ENCODE measurements around the gene MUCL3.
"Not testable (repeated sequence)": the region's sequence is repeated elsewhere in the genome, so short reads cannot be mapped to it uniquely, and the experiment has no call there.

Gene MUCL3

DNA sequence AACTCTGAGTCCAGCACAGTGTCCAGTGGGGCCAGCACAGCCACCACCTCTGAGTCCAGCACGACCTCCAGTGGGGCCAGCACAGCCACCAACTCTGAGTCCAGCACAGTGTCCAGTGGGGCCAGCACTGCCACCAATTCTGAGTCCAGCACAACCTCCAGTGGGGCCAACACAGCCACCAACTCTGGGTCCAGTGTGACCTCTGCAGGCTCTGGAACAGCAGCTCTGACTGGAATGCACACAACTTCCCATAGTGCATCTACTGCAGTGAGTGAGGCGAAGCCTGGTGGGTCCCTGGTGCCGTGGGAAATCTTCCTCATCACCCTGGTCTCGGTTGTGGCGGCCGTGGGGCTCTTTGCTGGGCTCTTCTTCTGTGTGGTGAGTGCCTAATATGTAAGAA, 46.5 kb downstream of the MUCL3 start:
- H3K27me3 ChIP-seq (ENCODE audit: control insufficient read depth, insufficient read depth, low read length) = no peaks in the 10 kb centered on the region
- H3K36me3 ChIP-seq (ENCODE audit: control insufficient read depth, insufficient read depth, low read length) = no peaks in the 10 kb centered on the region
- peaks cover 8% of the 10 kb centered on the region; the same call in 1 of the 2 replicates for H3K4me1 ChIP-seq (ENCODE audit: control insufficient read depth, insufficient read depth, low read length)
- H3K27ac ChIP-seq (ENCODE audit: low read depth, low read length) = no peak overlapping the region
- no peak overlapping the region for H3K4me3 ChIP-seq (ENCODE audit: low read depth, low read length)
- no peak overlapping the region for H3K9ac ChIP-seq (ENCODE audit: low read length)
- no peaks in the 10 kb centered on the region for H3K9me3 ChIP-seq (ENCODE audit: control insufficient read depth, insufficient read depth, low read depth, low read length)

DNA sequence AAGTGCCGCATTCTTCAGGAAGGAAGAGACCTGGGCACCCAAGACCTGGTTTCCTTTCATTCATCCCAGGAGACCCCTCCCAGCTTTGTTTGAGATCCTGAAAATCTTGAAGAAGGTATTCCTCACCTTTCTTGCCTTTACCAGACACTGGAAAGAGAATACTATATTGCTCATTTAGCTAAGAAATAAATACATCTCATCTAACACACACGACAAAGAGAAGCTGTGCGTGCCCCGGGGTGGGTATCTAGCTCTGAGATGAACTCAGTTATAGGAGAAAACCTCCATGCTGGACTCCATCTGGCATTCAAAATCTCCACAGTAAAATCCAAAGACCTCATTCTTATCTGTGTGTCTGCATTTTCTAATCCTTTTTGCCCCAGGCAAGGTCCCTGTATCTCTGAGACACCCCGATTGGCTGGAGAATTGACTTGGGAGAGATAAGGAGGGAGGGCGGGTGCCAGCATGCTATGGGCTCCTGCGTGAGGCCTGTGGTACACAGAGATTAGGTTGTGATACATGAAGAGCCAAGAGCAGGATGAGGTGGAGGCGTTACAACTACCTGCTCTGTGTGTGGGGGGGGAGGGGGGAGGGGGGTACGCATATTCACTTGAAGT, 47.5 kb downstream of the MUCL3 start:
- Histone ChIP-seq H3K27ac (ENCODE audit: low read depth, low read length) (no peak overlapping the region), H3K4me3 (ENCODE audit: low read depth, low read length) (no peak overlapping the region), H3K36me3 (ENCODE audit: control insufficient read depth, insufficient read depth, low read length) (no peaks in the 10 kb centered on the region), H3K9me3 (ENCODE audit: control insufficient read depth, insufficient read depth, low read depth, low read length) (no peaks in the 10 kb centered on the region), H3K9ac (ENCODE audit: low read length) (no peak overlapping the region), H3K27me3 (ENCODE audit: control insufficient read depth, insufficient read depth, low read length) (no peaks in the 10 kb centered on the region), H3K4me1 (ENCODE audit: control insufficient read depth, insufficient read depth, low read length) (peaks cover 4% of the 10 kb centered on the region; the same call in 1 of the 2 replicates)

DNA sequence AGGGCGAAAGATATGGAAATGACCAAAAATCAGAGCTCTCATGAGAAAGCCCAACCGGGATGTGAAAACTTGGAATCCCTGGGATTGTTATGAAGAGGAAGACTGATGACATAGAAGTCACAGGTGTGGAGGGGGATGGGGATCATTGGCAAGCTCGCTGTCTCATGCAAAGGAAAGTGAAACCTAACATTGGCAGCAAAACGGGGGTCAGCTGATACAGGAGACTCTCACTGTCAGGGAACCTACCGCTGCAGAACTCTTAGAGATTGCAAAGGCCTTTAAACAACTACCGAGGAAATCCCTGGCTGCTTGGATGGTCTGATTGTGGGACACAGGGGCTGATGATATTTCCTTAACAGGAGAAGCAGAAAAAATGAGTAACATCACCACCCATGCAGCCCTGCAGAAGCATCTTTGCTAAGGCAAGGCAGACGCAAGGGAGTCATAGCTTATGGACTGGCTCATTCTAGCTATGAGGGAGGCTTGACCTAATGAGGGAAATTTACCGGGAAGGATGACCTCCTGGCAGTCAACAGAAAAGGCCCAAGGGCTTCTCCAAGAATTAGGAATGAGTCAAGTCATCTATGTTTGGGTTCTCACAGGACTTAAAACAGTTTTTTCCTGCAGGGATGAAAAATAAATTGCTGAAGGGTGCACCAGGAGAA, 49.8 kb downstream of the MUCL3 start:
- Histone ChIP-seq H3K4me3 (ENCODE audit: low read depth, low read length) (no peak overlapping the region), H3K27me3 (ENCODE audit: control insufficient read depth, insufficient read depth, low read length) (no peaks in the 10 kb centered on the region), H3K36me3 (ENCODE audit: control insufficient read depth, insufficient read depth, low read length) (no peaks in the 10 kb centered on the region), H3K4me1 (ENCODE audit: control insufficient read depth, insufficient read depth, low read length) (peaks cover 4% of the 10 kb centered on the region; the same call in 1 of the 2 replicates), H3K27ac (ENCODE audit: low read depth, low read length) (no peak overlapping the region), H3K9me3 (ENCODE audit: control insufficient read depth, insufficient read depth, low read depth, low read length) (peaks cover 8% of the 10 kb centered on the region), H3K9ac (ENCODE audit: low read length) (no peak overlapping the region)

DNA sequence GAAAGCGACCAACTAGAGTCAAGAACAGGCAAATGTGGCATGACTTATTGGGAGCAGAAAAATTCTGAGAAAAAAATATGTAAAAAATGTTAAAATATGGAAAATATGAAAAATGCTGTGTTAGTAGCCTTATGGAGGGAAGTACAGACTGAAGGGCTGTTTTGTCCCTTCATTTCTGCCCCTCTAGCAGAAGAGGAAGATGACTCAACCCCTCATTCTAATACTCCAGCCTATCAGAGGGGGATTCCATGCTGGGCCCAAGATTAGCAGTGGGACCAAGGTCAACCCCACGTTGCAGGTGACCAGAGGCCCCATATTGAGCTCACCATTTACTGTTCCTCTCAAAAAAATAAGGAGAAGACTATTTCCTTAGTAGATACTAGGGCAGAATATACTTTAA, 51.1 kb downstream of the MUCL3 start:
- Histone ChIP-seq H3K4me1 (ENCODE audit: control insufficient read depth, insufficient read depth, low read length) (peaks cover 4% of the 10 kb centered on the region; the same call in 1 of the 2 replicates), H3K9me3 (ENCODE audit: control insufficient read depth, insufficient read depth, low read depth, low read length) (peaks cover 8% of the 10 kb centered on the region), H3K9ac (ENCODE audit: low read length) (no peak overlapping the region)

DNA sequence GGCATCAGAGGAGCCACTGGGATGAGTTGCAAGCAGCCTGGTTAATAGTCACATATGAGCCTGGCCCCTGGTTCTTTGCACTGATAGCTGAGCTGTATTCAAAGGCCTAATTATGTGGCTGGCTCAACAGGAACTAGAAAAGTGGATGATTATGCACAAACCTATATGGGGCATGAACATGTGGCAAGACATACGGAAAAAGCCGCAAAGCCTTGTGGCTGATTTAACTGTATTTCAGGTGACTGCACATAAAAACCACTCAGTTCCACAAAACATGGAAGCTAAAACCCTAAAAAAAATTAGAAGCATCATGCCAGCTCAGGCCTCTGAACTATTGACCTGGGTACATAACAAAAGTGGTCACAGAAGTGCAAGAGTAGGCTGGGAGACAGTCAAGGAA, 56.5 kb downstream of the MUCL3 start:
- Histone ChIP-seq H3K9ac (ENCODE audit: low read length) (no peak overlapping the region), H3K27ac (ENCODE audit: low read depth, low read length) (no peak overlapping the region), H3K36me3 (ENCODE audit: control insufficient read depth, insufficient read depth, low read length) (no peaks in the 10 kb centered on the region), H3K4me3 (ENCODE audit: low read depth, low read length) (no peak overlapping the region), H3K9me3 (ENCODE audit: control insufficient read depth, insufficient read depth, low read depth, low read length) (peaks cover 8% of the 10 kb centered on the region), H3K27me3 (ENCODE audit: control insufficient read depth, insufficient read depth, low read length) (no peaks in the 10 kb centered on the region), H3K4me1 (ENCODE audit: control insufficient read depth, insufficient read depth, low read length) (no peaks in the 10 kb centered on the region; the same call in 1 of the 2 replicates)

More for the DNA sequence above, 51.1 kb downstream of the MUCL3 start:
- H3K4me3 ChIP-seq (ENCODE audit: low read depth, low read length) = no peak overlapping the region
- H3K27me3 ChIP-seq (ENCODE audit: control insufficient read depth, insufficient read depth, low read length) = no peaks in the 10 kb centered on the region
- H3K36me3 ChIP-seq (ENCODE audit: control insufficient read depth, insufficient read depth, low read length) = no peaks in the 10 kb centered on the region
- no peak overlapping the region for H3K27ac ChIP-seq (ENCODE audit: low read depth, low read length)

DNA sequence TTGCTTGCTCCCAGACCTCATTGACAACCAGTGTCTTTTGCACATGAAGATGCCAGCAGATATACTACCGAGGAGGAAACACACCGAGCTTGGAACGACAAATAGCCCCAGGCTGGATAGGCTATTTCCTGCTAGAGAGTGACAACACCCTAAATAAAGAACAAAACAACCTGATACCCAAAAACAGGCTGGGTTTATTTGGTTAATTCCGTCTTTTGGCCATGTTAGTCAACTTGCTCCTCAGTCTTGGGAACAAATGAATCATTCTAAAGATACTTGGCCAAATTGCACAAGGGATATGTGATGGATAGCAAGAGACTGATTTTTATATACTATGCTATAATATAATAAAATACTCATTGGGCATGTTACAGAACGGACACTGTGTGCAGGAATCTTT, 58.0 kb downstream of the MUCL3 start:
- Histone ChIP-seq H3K27ac (ENCODE audit: low read depth, low read length) (no peak overlapping the region), H3K9ac (ENCODE audit: low read length) (no peak overlapping the region), H3K27me3 (ENCODE audit: control insufficient read depth, insufficient read depth, low read length) (no peaks in the 10 kb centered on the region), H3K36me3 (ENCODE audit: control insufficient read depth, insufficient read depth, low read length) (no peaks in the 10 kb centered on the region), H3K4me1 (ENCODE audit: control insufficient read depth, insufficient read depth, low read length) (no peaks in the 10 kb centered on the region; the same call in 1 of the 2 replicates), H3K4me3 (ENCODE audit: low read depth, low read length) (no peak overlapping the region), H3K9me3 (ENCODE audit: control insufficient read depth, insufficient read depth, low read depth, low read length) (peaks cover 7% of the 10 kb centered on the region)

DNA sequence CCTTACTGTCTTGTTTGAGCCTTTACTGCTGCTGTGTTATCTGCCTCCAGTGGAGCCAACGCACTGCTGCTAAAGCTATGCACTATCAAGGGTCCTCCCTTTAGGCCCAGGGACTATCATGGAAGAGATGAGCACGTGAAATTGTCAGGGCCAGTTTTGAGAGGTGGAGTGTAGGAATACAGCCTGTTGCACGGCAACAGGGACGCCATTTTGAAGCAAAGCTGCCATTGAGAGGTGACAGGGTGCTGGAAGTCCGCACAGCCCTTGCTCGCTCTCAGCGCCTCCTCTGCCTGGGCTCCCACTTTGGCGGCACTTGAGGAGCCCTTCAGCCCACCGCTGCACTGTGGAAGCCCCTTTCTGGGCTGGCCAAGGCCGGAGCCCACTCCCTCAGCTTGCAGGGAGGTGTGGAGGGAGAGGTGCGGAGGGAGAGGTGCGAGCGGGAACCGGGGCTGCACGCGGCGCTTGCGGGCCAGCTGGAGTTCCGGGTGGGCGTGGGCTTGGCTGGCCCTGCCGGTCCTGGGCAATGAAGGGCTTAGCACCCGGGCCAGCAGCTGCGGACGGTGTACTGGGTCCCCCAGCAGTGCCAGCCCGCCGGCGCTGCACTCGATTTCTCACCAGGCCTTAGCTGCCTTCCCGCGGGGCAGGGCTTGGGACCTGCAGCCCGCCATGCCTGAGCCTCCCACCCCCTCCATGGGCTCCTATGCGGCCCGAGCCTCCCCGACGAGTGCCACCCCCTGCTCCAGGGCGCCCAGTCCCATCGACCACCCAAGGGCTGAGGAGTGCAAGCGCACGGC, 59.5 kb downstream of the MUCL3 start:
- not testable (repeated sequence) for H3K9ac ChIP-seq (ENCODE audit: low read length); H3K4me3 ChIP-seq (ENCODE audit: low read depth, low read length); H3K36me3 ChIP-seq (ENCODE audit: control insufficient read depth, insufficient read depth, low read length); H3K4me1 ChIP-seq (ENCODE audit: control insufficient read depth, insufficient read depth, low read length); H3K9me3 ChIP-seq (ENCODE audit: control insufficient read depth, insufficient read depth, low read depth, low read length); H3K27ac ChIP-seq (ENCODE audit: low read depth, low read length); H3K27me3 ChIP-seq (ENCODE audit: control insufficient read depth, insufficient read depth, low read length)

DNA sequence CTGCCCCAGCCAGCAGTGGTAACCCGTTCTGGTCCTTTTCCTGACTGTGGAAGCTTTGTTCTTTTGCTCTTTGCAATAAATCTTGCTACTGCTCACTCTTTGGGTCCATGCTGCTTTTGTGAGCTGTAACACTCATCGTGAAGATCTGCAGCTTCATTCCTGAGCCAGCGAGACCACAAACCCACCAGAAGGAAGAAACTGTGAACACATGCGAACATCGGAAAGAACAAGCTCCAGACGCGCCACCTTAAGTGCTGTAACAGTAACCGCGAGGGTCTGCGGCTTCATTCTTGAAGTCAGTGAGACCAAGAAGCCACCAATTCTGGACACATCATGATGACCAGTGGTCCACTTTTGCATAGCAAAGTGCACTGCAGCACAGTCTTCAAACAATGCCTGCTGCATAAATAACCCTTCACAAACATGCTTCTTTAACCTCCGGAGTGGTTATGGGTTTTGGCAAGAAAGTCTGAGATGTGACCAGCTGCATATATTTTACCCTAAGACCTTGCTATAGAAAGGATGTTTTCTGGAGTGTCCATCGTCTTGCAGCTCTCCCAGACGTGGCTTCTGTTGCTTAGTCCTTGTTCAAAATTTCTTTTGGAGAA, 60.6 kb downstream of the MUCL3 start:
- Histone ChIP-seq H3K9me3 (ENCODE audit: control insufficient read depth, insufficient read depth, low read depth, low read length) (no peaks in the 10 kb centered on the region), H3K4me1 (ENCODE audit: control insufficient read depth, insufficient read depth, low read length) (no peaks in the 10 kb centered on the region; the same call in 1 of the 2 replicates), H3K36me3 (ENCODE audit: control insufficient read depth, insufficient read depth, low read length) (no peaks in the 10 kb centered on the region), H3K27ac (ENCODE audit: low read depth, low read length) (no peak overlapping the region), H3K27me3 (ENCODE audit: control insufficient read depth, insufficient read depth, low read length) (no peaks in the 10 kb centered on the region), H3K4me3 (ENCODE audit: low read depth, low read length) (no peak overlapping the region), H3K9ac (ENCODE audit: low read length) (no peak overlapping the region)

DNA sequence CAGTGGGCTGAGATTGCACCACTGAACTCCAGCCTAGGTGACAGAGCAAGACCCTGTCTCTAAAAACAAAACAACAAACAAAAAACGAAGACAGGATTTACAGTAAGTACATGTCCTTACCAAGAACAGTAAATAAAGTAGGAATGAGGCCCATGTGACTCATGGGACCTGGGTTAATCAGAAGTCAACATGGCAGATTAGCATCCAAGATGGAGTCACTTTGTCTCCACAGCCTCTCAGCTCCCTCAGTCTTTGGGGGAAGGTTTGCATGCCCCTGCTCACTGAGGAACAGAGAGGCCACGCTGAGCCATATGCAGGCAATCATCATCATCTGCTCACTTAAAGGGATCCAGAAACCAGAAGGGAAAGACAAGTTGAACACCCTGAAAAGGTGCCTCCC, 61.7 kb downstream of the MUCL3 start:
- H3K36me3 ChIP-seq (ENCODE audit: control insufficient read depth, insufficient read depth, low read length) = no peaks in the 10 kb centered on the region
- no peak overlapping the region for H3K4me3 ChIP-seq (ENCODE audit: low read depth, low read length)
- H3K27ac ChIP-seq (ENCODE audit: low read depth, low read length) = no peak overlapping the region
- no peak overlapping the region for H3K9ac ChIP-seq (ENCODE audit: low read length)
- H3K27me3 ChIP-seq (ENCODE audit: control insufficient read depth, insufficient read depth, low read length) = no peaks in the 10 kb centered on the region
- no peaks in the 10 kb centered on the region; the same call in 1 of the 2 replicates for H3K4me1 ChIP-seq (ENCODE audit: control insufficient read depth, insufficient read depth, low read length)
- H3K9me3 ChIP-seq (ENCODE audit: control insufficient read depth, insufficient read depth, low read depth, low read length) = no peaks in the 10 kb centered on the region

Measured in HUES6 (cell line).